Neural progenitor cell (in vitro differentiated cells): Measurements from ENCODE around the gene FBL. TPM values are rescaled to one million over a fixed set of nuclear protein-coding genes. Genes with fewer than 3 reads are reported as not detected.

Experiments used
- DNase-seq: peaks from one replicate; pipeline ENCODE4 v3.0.0-alpha.2; 2016; ENCODE audit warnings: low spot score
- H2AFZ ChIP-seq: fragments of 200-600 bp; sonication (generic); replicated peaks from 2 replicates; pipeline ENCODE4 v1.6.1; 2016; ENCODE audit warnings: antibody characterized with exemption
- H3F3A ChIP-seq: fragments of 200-600 bp; sonication (generic); 2 replicates; pipeline ENCODE4 v1.6.1; 2016; ENCODE audit warnings: antibody characterized with exemption, low read depth
- H3K27ac ChIP-seq: fragments of 200-600 bp; sonication (generic); 2 replicates; pipeline ENCODE4 v1.5.1; 2016; ENCODE audit warnings: mild to moderate bottlenecking
- H3K27me3 ChIP-seq: fragments of 200-600 bp; sonication (generic); 2 replicates; pipeline ENCODE4 v1.6.1; 2016; ENCODE audit warnings: mild to moderate bottlenecking, moderate library complexity
- H3K36me3 ChIP-seq: fragments of 200-600 bp; sonication (generic); 2 replicates; pipeline ENCODE4 v1.5.1; 2016
- H3K4me1 ChIP-seq: fragments of 200-600 bp; sonication (generic); 2 replicates; pipeline ENCODE4 v1.6.1; 2016; ENCODE audit warnings: mixed run types
- H3K4me2 ChIP-seq: fragments of 200-600 bp; sonication (generic); 2 replicates; pipeline ENCODE4 v1.6.1; 2016
- H3K4me3 ChIP-seq: fragments of 200-600 bp; sonication (generic); 2 replicates; pipeline ENCODE4 v1.5.1; 2016
- H3K79me2 ChIP-seq: fragments of 200-600 bp; sonication (generic); 2 replicates; pipeline ENCODE4 v1.6.1; 2016; ENCODE audit warnings: low read depth
- H3K9ac ChIP-seq: fragments of 200-600 bp; sonication (generic); 2 replicates; pipeline ENCODE4 v1.6.1; 2016
- H3K9me3 ChIP-seq: fragments of 200-600 bp; sonication (generic); 2 replicates; pipeline ENCODE4 v1.5.1; 2016; ENCODE audit warnings: low read depth
- H4K20me1 ChIP-seq: fragments of 200-600 bp; sonication (generic); 2 replicates; pipeline ENCODE4 v1.6.1; 2016; ENCODE audit warnings: low read depth
- H3K27ac Mint-ChIP-seq: 3 replicates; pipeline ENCODE4 v1.8.0; 2021; ENCODE audit warnings: mixed read lengths
- H3K27me3 Mint-ChIP-seq: 2 replicates; pipeline ENCODE4 v1.8.0; 2022; ENCODE audit warnings: low read depth, mild to moderate bottlenecking, inconsistent platforms, moderate library complexity, mixed read lengths; ENCODE audit not compliant: insufficient read depth
- H3K36me3 Mint-ChIP-seq: 3 replicates; pipeline ENCODE4 v1.8.0; 2021; ENCODE audit warnings: mixed read lengths
- H3K4me1 Mint-ChIP-seq: 3 replicates; pipeline ENCODE4 v1.8.0; 2021; ENCODE audit warnings: mixed read lengths
- H3K4me3 Mint-ChIP-seq: 3 replicates; pipeline ENCODE4 v1.8.0; 2021; ENCODE audit warnings: mild to moderate bottlenecking, moderate library complexity, mixed read lengths
- H3K9me3 Mint-ChIP-seq: 3 replicates; pipeline ENCODE4 v1.8.0; 2020; ENCODE audit warnings: mixed read lengths
- CTCF ChIP-seq: fragments of 200-600 bp; sonication (generic); IDR thresholded peaks from 2 replicates; pipeline ENCODE4 v1.5.1; 2017; ENCODE audit warnings: antibody characterized with exemption, mild to moderate bottlenecking
- EZH2 ChIP-seq: fragments of 200-600 bp; sonication (generic); IDR thresholded peaks from 2 replicates; pipeline ENCODE4 v1.6.1; 2017; ENCODE audit warnings: antibody characterized with exemption, mild to moderate bottlenecking, moderate library complexity
- EZH2phosphoT487 ChIP-seq: fragments of 200-600 bp; sonication (generic); IDR thresholded peaks from 2 replicates; pipeline ENCODE4 v1.6.1; 2017; ENCODE audit warnings: antibody characterized with exemption
- total RNA-seq: library from RNA; depleted of rRNA; stranded (reverse); fragments of >200 nt; gene quantifications from 2 replicates; pipeline ENCODE4 v1.2.3, GENCODE V29; 2015; ENCODE audit warnings: low replicate concordance

Gene FBL
- total RNA-seq, 1 donor from 2014 or later: 428 TPM

- no peak overlapping the region for H2AFZ ChIP-seq
- no peak overlapping the region for H3K27ac Mint-ChIP-seq
- peaks cover 10% of the 10 kb centered on the region for H3K36me3 ChIP-seq
Observed at GRCh38 chr19:39828015-39828653, 18.0 kb downstream of the FBL start.

GRCh38 chr19:39827216-39827615, 19.0 kb downstream of the FBL start:
- no peak overlapping the region for H3K4me3 Mint-ChIP-seq
- peaks cover 10% of the 10 kb centered on the region for H3K36me3 ChIP-seq
- H3K36me3 Mint-ChIP-seq: peaks cover 34% of the 10 kb centered on the region
- H2AFZ ChIP-seq: no peak overlapping the region
- H3K9me3 Mint-ChIP-seq: no peaks in the 10 kb centered on the region
- no peaks in the 10 kb centered on the region for H3K27me3 ChIP-seq
- no peak overlapping the region for H3K27ac ChIP-seq
- H3K9me3 ChIP-seq: no peaks in the 10 kb centered on the region
- no peak overlapping the region for H3K9ac ChIP-seq
- peaks cover 11% of the 10 kb centered on the region for H3F3A ChIP-seq
- no peak overlapping the region for H3K4me2 ChIP-seq
- H3K79me2 ChIP-seq: peaks cover 26% of the 10 kb centered on the region
- H3K4me1 ChIP-seq: peaks cover 2% of the 10 kb centered on the region
- no peak for DNase-seq
- H3K4me3 ChIP-seq: no peak overlapping the region
- TF ChIP-seq EZH2phosphoT487 (no peak), EZH2 (no peak), CTCF (no peak)
- H3K4me1 Mint-ChIP-seq: peaks cover 10% of the 10 kb centered on the region
- no peak overlapping the region for H3K27ac Mint-ChIP-seq
- H3K27me3 Mint-ChIP-seq: peaks cover 10% of the 10 kb centered on the region
- peaks cover 2% of the 10 kb centered on the region for H4K20me1 ChIP-seq

More at GRCh38 chr19:39828015-39828653, 18.0 kb downstream of the FBL start:
- Histone ChIP-seq H3K27ac (no peak overlapping the region), H3K27me3 (no peaks in the 10 kb centered on the region), H3F3A (peaks cover 11% of the 10 kb centered on the region), H3K9ac (no peak overlapping the region), H3K4me3 (no peak overlapping the region), H3K9me3 (no peaks in the 10 kb centered on the region), H4K20me1 (peaks cover 2% of the 10 kb centered on the region), H3K4me2 (no peak overlapping the region), H3K79me2 (peaks cover 36% of the 10 kb centered on the region), H3K4me1 (peaks cover 6% of the 10 kb centered on the region)
- Mint-ChIP-seq H3K36me3 (peaks cover 38% of the 10 kb centered on the region), H3K27me3 (peaks cover 18% of the 10 kb centered on the region), H3K4me1 (peaks cover 19% of the 10 kb centered on the region), H3K9me3 (no peaks in the 10 kb centered on the region), H3K4me3 (peak overlapping the region; percentile 8)
- DNase-seq: no peak
- no peak for TF ChIP-seq CTCF
- no peak for TF ChIP-seq EZH2
- TF ChIP-seq EZH2phosphoT487: no peak

GRCh38 chr19:39826311-39826945, 19.8 kb downstream of the FBL start:
- Mint-ChIP-seq H3K27ac (no peak overlapping the region), H3K4me3 (no peak overlapping the region), H3K27me3 (peaks cover 10% of the 10 kb centered on the region), H3K4me1 (peaks cover 6% of the 10 kb centered on the region), H3K9me3 (no peaks in the 10 kb centered on the region), H3K36me3 (peaks cover 34% of the 10 kb centered on the region)
- Histone ChIP-seq H3F3A (peaks cover 11% of the 10 kb centered on the region), H3K9me3 (no peaks in the 10 kb centered on the region), H3K9ac (no peak overlapping the region), H3K36me3 (peaks cover 10% of the 10 kb centered on the region), H3K4me1 (no peaks in the 10 kb centered on the region), H3K27ac (no peak overlapping the region), H3K27me3 (no peaks in the 10 kb centered on the region), H4K20me1 (peaks cover 2% of the 10 kb centered on the region), H3K4me3 (no peak overlapping the region), H2AFZ (no peak overlapping the region), H3K79me2 (peaks cover 18% of the 10 kb centered on the region), H3K4me2 (no peak overlapping the region)
- TF ChIP-seq EZH2phosphoT487 (no peak), CTCF (no peak), EZH2 (no peak)
- DNase-seq: no peak
